Endothelial cell of umbilical vein (primary cell): ENCODE results near the gene ACVR1C. TPM values are rescaled to one million over a fixed set of nuclear protein-coding genes. Genes with fewer than 3 reads are reported as not detected.

Experiments
- BruUV-seq: library from RNA; stranded (reverse); fragments of 400-500 nt; replicated peaks from 2 replicates; lab custom pipeline; 2021; lab: Mats Ljungman, UMichigan
- CTCF ChIA-PET: fragments of 300-600, 350-600 bp; sonication (Branson Sonifier 250); formaldehyde crosslinking; loops from one replicate; lab custom pipeline; 2021; ENCODE audit warnings: antibody characterized with exemption, inconsistent platforms; lab: Charles Lee
- POLR2A ChIA-PET: fragments of 300-600, 350-600 bp; sonication (Branson Sonifier 250); formaldehyde crosslinking; loops from one replicate; lab custom pipeline; 2021; ENCODE audit warnings: antibody characterized with exemption, inconsistent platforms; lab: Charles Lee
- DNase-seq: peaks from one replicate; pipeline ENCODE4 v3.0.0-alpha.2; 2011; ENCODE audit warnings: low read depth, low spot score
- FAIRE-seq: peaks from 2 replicates; lab custom pipeline; 2011; peaks lifted over from hg19 to GRCh38; lab: Jason Lieb, UNC
- H2AFZ ChIP-seq: 2 replicates; pipeline ENCODE4 v1.6.0; 2012; ENCODE audit warnings: low read depth, low read length, control low read depth, inconsistent platforms
- H3K27ac ChIP-seq: 2 replicates; pipeline ENCODE4 v1.5.1; 2011; ENCODE audit warnings: low read depth, mild to moderate bottlenecking, control low read depth, low read length, moderate library complexity; ENCODE audit not compliant: insufficient read depth
- H3K27me3 ChIP-seq, 2 experiments: 2 replicates each; pipeline versions ENCODE4 v1.6.0 to v1.6.1; 2011; ENCODE audit warnings: low read length in 2 of 2, mixed read lengths in 1 of 2; ENCODE audit not compliant: control insufficient read depth in 2 of 2, insufficient read depth in 2 of 2
- H3K36me3 ChIP-seq, 2 experiments: 2 replicates in 1 of 2; 3 replicates in 1 of 2; pipeline ENCODE4 v1.5.1; 2011; ENCODE audit warnings: low read length in 2 of 2, mild to moderate bottlenecking in 1 of 2, moderate library complexity in 1 of 2; ENCODE audit not compliant: control insufficient read depth in 2 of 2, insufficient read depth in 2 of 2; ENCODE audit errors: extremely low read depth in 1 of 2
- H3K4me1 ChIP-seq: 3 replicates; pipeline ENCODE4 v1.5.1; 2011; ENCODE audit warnings: mild to moderate bottlenecking, low read length; ENCODE audit not compliant: control insufficient read depth, insufficient read depth; ENCODE audit errors: extremely low read depth
- H3K4me2 ChIP-seq: 2 replicates; pipeline ENCODE4 v1.6.1; 2011; ENCODE audit warnings: low read length, control low read depth, mixed read lengths; ENCODE audit not compliant: insufficient read depth
- H3K4me3 ChIP-seq, 3 experiments: fragments of 200-600 bp in 1 of 3; sonication (generic), shearing (Covaris generic) in 1 of 3; replicated peaks in 1 of 3; 2 replicates each; pipeline ENCODE4 v1.5.1; 2011 to 2016; ENCODE audit warnings: control low read depth in 3 of 3, low read length in 3 of 3, mild to moderate bottlenecking in 2 of 3, inconsistent platforms in 1 of 3, low read depth in 1 of 3, moderate library complexity in 1 of 3; ENCODE audit not compliant: insufficient read depth in 1 of 3
- H3K79me2 ChIP-seq: 2 replicates; pipeline ENCODE4 v1.6.0; 2012; ENCODE audit warnings: low read length, inconsistent platforms; ENCODE audit not compliant: control insufficient read depth, insufficient read depth
- H3K9ac ChIP-seq: replicated peaks from 2 replicates; pipeline ENCODE3; 2011; ENCODE audit warnings: low read length, control low read depth; ENCODE audit not compliant: insufficient read depth; ENCODE audit errors: extremely low read depth
- H3K9me1 ChIP-seq: replicated peaks from 3 replicates; pipeline ENCODE4 v1.6.0; 2011; ENCODE audit warnings: mild to moderate bottlenecking, low read length; ENCODE audit not compliant: control insufficient read depth, insufficient read depth; ENCODE audit errors: extremely low read depth
- H3K9me3 ChIP-seq: replicated peaks from 2 replicates; pipeline ENCODE4 v1.5.1; 2012; ENCODE audit warnings: low read length, inconsistent platforms; ENCODE audit not compliant: control insufficient read depth, insufficient read depth
- H4K20me1 ChIP-seq: replicated peaks from 2 replicates; pipeline ENCODE3; 2011; ENCODE audit warnings: mild to moderate bottlenecking, low read length; ENCODE audit not compliant: control insufficient read depth, insufficient read depth; ENCODE audit errors: extremely low read depth
- CTCF ChIP-seq, 2 donors: IDR thresholded peaks; 1 replicate in 1 of 2; 2 replicates in 1 of 2; pipeline ENCODE4 v1.5.1; 2011; ENCODE audit warnings: low read length in 2 of 2, mild to moderate bottlenecking in 2 of 2, moderate library complexity in 2 of 2, control low read depth in 1 of 2, inconsistent platforms in 1 of 2, low read depth in 1 of 2; ENCODE audit not compliant: insufficient read depth in 1 of 2; ENCODE audit errors: extremely low read depth in 1 of 2
- EZH2 ChIP-seq: IDR thresholded peaks from 2 replicates; pipeline ENCODE4 v1.6.1; 2012; ENCODE audit warnings: borderline replicate concordance, low read depth, mild to moderate bottlenecking, moderate library complexity, low read length, inconsistent platforms; ENCODE audit not compliant: severe bottlenecking
- FOS ChIP-seq: IDR thresholded peaks from 2 replicates; pipeline ENCODE4 v1.6.1; 2011; ENCODE audit warnings: mild to moderate bottlenecking, low read length, moderate library complexity, borderline replicate concordance; ENCODE audit not compliant: insufficient read depth
- GATA2 ChIP-seq: IDR thresholded peaks from 2 replicates; pipeline ENCODE4 v1.7.0; 2011; ENCODE audit warnings: low read depth, mild to moderate bottlenecking, moderate library complexity, mixed read lengths, low read length; ENCODE audit not compliant: insufficient read length, insufficient read depth
- JUN ChIP-seq: IDR thresholded peaks from 2 replicates; pipeline ENCODE4 v1.6.1; 2011; ENCODE audit warnings: borderline replicate concordance, low read depth; ENCODE audit not compliant: insufficient read length, insufficient read depth
- MAX ChIP-seq: IDR thresholded peaks from 2 replicates; pipeline ENCODE4 v1.6.1; 2011; ENCODE audit not compliant: insufficient read depth, insufficient read length
- MYC ChIP-seq: IDR thresholded peaks from one replicate; pipeline ENCODE4 v1.6.1; 2011; ENCODE audit warnings: mild to moderate bottlenecking, low read depth, low read length
- POLR2A ChIP-seq: IDR thresholded peaks from 2 replicates; pipeline ENCODE4 v1.6.1; 2012; ENCODE audit warnings: low read depth, mild to moderate bottlenecking, control low read depth, low read length
- POLR2AphosphoS5 ChIP-seq: IDR thresholded peaks from 2 replicates; pipeline ENCODE4 v1.6.1; 2012; ENCODE audit warnings: low read depth, mild to moderate bottlenecking, control low read depth, low read length, moderate library complexity; ENCODE audit not compliant: insufficient read depth
- dilution Hi-C: fragments of 300-500 bp; cut with MboI; formaldehyde crosslinking; loops from one replicate; pipeline ENCODE4 v1.15.0; 2019; ENCODE audit warnings: low sequenced_read_pairs; ENCODE audit not compliant: extremely low pct_ligation_motif_present
- intact Hi-C: fragments of 100-400 bp; cut with micrococcal nuclease; formaldehyde crosslinking; loops from one replicate; pipeline ENCODE4 v1.10.0; 2022
- polyA plus RNA-seq, 4 experiments: library from polyadenylated mRNA; depleted of rRNA in 3 of 4; stranded (reverse) in 3 of 4; unstranded in 1 of 4; fragments of >200 nt; gene quantifications; 2 replicates each; pipeline versions ENCODE4 v1.2.1 to v1.2.3, GENCODE V29; 2011 to 2012; ENCODE audit warnings: missing spikeins in 1 of 4
- total RNA-seq: library from RNA; stranded (reverse); gene quantifications from 2 replicates; pipeline ENCODE4 v1.2.3, GENCODE V29; 2021

ACVR1C gene
- total and polyA plus RNA-seq, 2 donors (not counting 3 experiments of a cell fraction or from before 2014, with no cell fraction given), result not detected

- H3K79me2 ChIP-seq, result no peaks in the 10 kb centered on the region
- no peaks in the 10 kb centered on the region for H3K9me3 ChIP-seq
- ChIA-PET CTCF (no interaction called here), POLR2A (no interaction called here)
- H3K9me1 ChIP-seq, result no peaks in the 10 kb centered on the region
- no peaks in the 10 kb centered on the region for H4K20me1 ChIP-seq
- H3K27me3 ChIP-seq, result peaks cover 2 to 3% of the 10 kb centered on the region in 2 experiments
- BruUV-seq, result no TSS peak
- FAIRE-seq, result no peak
- no peak overlapping the region for H3K4me2 ChIP-seq
- H3K27ac ChIP-seq, result no peak overlapping the region
- no peaks in the 10 kb centered on the region for H3K4me1 ChIP-seq
- no peak overlapping the region for H2AFZ ChIP-seq
- H3K9ac ChIP-seq, result no peak overlapping the region
- DNase-seq, result no peak
- dilution Hi-C loops (no loop called here), intact Hi-C loops (no loop called here)
- H3K4me3 ChIP-seq, result no peak overlapping the region
- no peaks in the 10 kb centered on the region for H3K36me3 ChIP-seq
- TF ChIP-seq GATA2, result no peak
- TF ChIP-seq MAX, result no peak
- no peak for TF ChIP-seq EZH2
- TF ChIP-seq POLR2A, result no peak
Observed at GRCh38 chr2:157500334-157500733, 128.3 kb downstream of the ACVR1C start.

GRCh38 chr2:157498483-157498882 is 130.2 kb downstream of the ACVR1C start:
- H3K9me1 ChIP-seq, result no peaks in the 10 kb centered on the region
- no peak overlapping the region for H2AFZ ChIP-seq
- TF ChIP-seq CTCF (IDR thresholded peaks at IDR 0.05; ENCODE audit: extremely low read depth in 1 of 2, insufficient read depth in 1 of 2, low read depth in 1 of 2, low read length in 2 of 2) (no peak), MAX (no peak), GATA2 (no peak), POLR2AphosphoS5 (no peak), FOS (no peak), EZH2 (no peak), POLR2A (no peak), JUN (no peak), MYC (no peak)
- FAIRE-seq (no peak), DNase-seq (no peak)
- BruUV-seq, result no TSS peak
- ChIA-PET CTCF (no interaction called here), POLR2A (no interaction called here)
- peaks cover 0 to 3% of the 10 kb centered on the region in 2 experiments for H3K27me3 ChIP-seq
- H3K9me3 ChIP-seq, result no peaks in the 10 kb centered on the region
- H3K4me2 ChIP-seq, result no peak overlapping the region
- H4K20me1 ChIP-seq, result no peaks in the 10 kb centered on the region
- H3K36me3 ChIP-seq, result no peaks in the 10 kb centered on the region
- no peak overlapping the region for H3K4me3 ChIP-seq
- intact Hi-C loops, result no loop called here
- no peaks in the 10 kb centered on the region for H3K4me1 ChIP-seq
- H3K79me2 ChIP-seq, result no peaks in the 10 kb centered on the region
- no peak overlapping the region for H3K9ac ChIP-seq
- dilution Hi-C loops, result no loop called here
- H3K27ac ChIP-seq, result no peak overlapping the region
